HepG2 (cell line): ENCODE measurements around the gene LRRC8C. TPM values are rescaled to one million over a fixed set of nuclear protein-coding genes. Genes with fewer than 3 reads are reported as not detected.

ENCODE experiments used
- ATAC-seq: fragments of 200-7000 bp; cut with Tn5 transposase; 3 replicates; pipeline ENCODE4 v1.9.1; 2020; ENCODE audit warnings: mild to moderate bottlenecking, moderate library complexity
- BruUV-seq: library from RNA; stranded (reverse); fragments of 400-500 nt; replicated peaks from 2 replicates; lab custom pipeline; 2021; lab: Mats Ljungman, UMichigan
- CTCF ChIA-PET: fragments of 300-600 bp; formaldehyde crosslinking; extraction: SDS; loops from one replicate; lab custom pipeline; 2021; ENCODE audit warnings: low total read pairs, inconsistent platforms, low intra/inter-chr PET ratio; lab: Yijun Ruan, JAX
- POLR2A ChIA-PET: fragments of 350-600 bp; sonication (Branson Sonifier 250); formaldehyde crosslinking; loops from one replicate; lab custom pipeline; 2020; ENCODE audit warnings: antibody characterized with exemption, inconsistent platforms; lab: Yijun Ruan, JAX
- DNase-seq: peaks from one replicate; pipeline ENCODE4 v3.0.0-alpha.2; 2015; ENCODE audit warnings: low spot score
- FAIRE-seq: peaks from 3 replicates; lab custom pipeline; 2011; peaks lifted over from hg19 to GRCh38; lab: Jason Lieb, UNC
- H2AFZ ChIP-seq: one replicate; pipeline ENCODE4 v1.6.1; 2011; ENCODE audit warnings: low read length, inconsistent platforms
- H3K27ac ChIP-seq: fragments of 300-600 bp; 3 replicates; pipeline ENCODE4 v1.8.0; 2011; ENCODE audit warnings: mixed run types, mild to moderate bottlenecking, mixed read lengths, low read length, inconsistent platforms; ENCODE audit not compliant: insufficient read depth; ENCODE audit errors: extremely low read length
- H3K27me3 ChIP-seq, 2 experiments: fragments of 200-600 bp in 1 of 2; 2 replicates in 1 of 2; 3 replicates in 1 of 2; pipeline versions ENCODE4 v1.6.0 to v1.8.0; 2011; ENCODE audit warnings: low read length in 2 of 2, mild to moderate bottlenecking in 2 of 2, moderate library complexity in 2 of 2, inconsistent platforms in 1 of 2; ENCODE audit not compliant: insufficient read depth in 2 of 2, control insufficient read depth in 1 of 2
- H3K36me3 ChIP-seq, 2 experiments: fragments of 200-600 bp in 1 of 2; replicated peaks in 1 of 2; 2 replicates in 1 of 2; 3 replicates in 1 of 2; pipeline versions ENCODE4 v1.5.1 to v1.8.0; 2011; ENCODE audit warnings: low read length in 2 of 2, inconsistent platforms in 1 of 2; ENCODE audit not compliant: insufficient read depth in 2 of 2, control insufficient read depth in 1 of 2
- H3K4me1 ChIP-seq: 2 replicates; pipeline ENCODE4 v1.5.1; 2012; ENCODE audit warnings: low read length, inconsistent platforms; ENCODE audit not compliant: insufficient read depth
- H3K4me2 ChIP-seq: 2 replicates; pipeline ENCODE4 v1.6.0; 2011; ENCODE audit warnings: low read depth, low read length, inconsistent platforms
- H3K4me3 ChIP-seq, 3 experiments: fragments of 200-600 bp in 1 of 3; sonication (generic), shearing (Covaris generic) in 1 of 3; replicated peaks in 1 of 3; 2 replicates each; pipeline ENCODE4 v1.5.1; 2011 to 2016; ENCODE audit warnings: low read length in 3 of 3, inconsistent platforms in 2 of 3, low read depth in 2 of 3, mild to moderate bottlenecking in 2 of 3, control low read depth in 1 of 3, mixed read lengths in 1 of 3; ENCODE audit not compliant: insufficient read depth in 1 of 3
- H3K79me2 ChIP-seq: one replicate; pipeline ENCODE4 v1.6.1; 2011; ENCODE audit warnings: low read length, inconsistent platforms; ENCODE audit not compliant: insufficient read depth
- H3K9ac ChIP-seq: 2 replicates; pipeline ENCODE4 v1.6.0; 2011; ENCODE audit warnings: mild to moderate bottlenecking, low read depth, low read length, inconsistent platforms; ENCODE audit not compliant: insufficient read depth
- H3K9me3 ChIP-seq: 2 replicates; pipeline ENCODE4 v1.5.1; 2012; ENCODE audit warnings: mild to moderate bottlenecking, low read length
- H4K20me1 ChIP-seq: 2 replicates; pipeline ENCODE4 v1.6.0; 2011; ENCODE audit warnings: inconsistent platforms, mild to moderate bottlenecking, low read length, moderate library complexity; ENCODE audit not compliant: insufficient read depth
- ELF3 ChIP-seq: IDR thresholded peaks from 2 replicates; pipeline ENCODE4 v1.6.1; 2016; ENCODE audit warnings: missing genetic modification reagents, missing compliant biosample characterization
- EP300 ChIP-seq, 3 experiments: sonication (generic) in 1 of 3; formaldehyde crosslinking in 1 of 3; IDR thresholded peaks; 2 replicates each; pipeline versions ENCODE4 v1.5.1 to v1.6.1; 2011 to 2020; ENCODE audit warnings: low read depth in 2 of 3, low read length in 2 of 3, borderline replicate concordance in 1 of 3, improper control_type of control experiment in 1 of 3, mild to moderate bottlenecking in 1 of 3, missing genetic modification reagents in 1 of 3, moderate library complexity in 1 of 3
- FOXC1 ChIP-seq: sonication (generic); formaldehyde crosslinking; IDR thresholded peaks from 2 replicates; pipeline ENCODE4 v1.8.0; 2022; ENCODE audit warnings: mild to moderate bottlenecking, missing genetic modification reagents, borderline replicate concordance
- SRSF4 ChIP-seq: fragments of 200-400 bp; formaldehyde crosslinking; IDR thresholded peaks from one replicate; pipeline ENCODE4 v1.6.1; 2018; ENCODE audit warnings: mild to moderate bottlenecking, low read depth, low read length, moderate library complexity; ENCODE audit not compliant: poor library complexity, severe bottlenecking
- TRIM24 ChIP-seq: sonication (generic); formaldehyde crosslinking; IDR thresholded peaks from 2 replicates; pipeline ENCODE4 v1.8.0; 2022; ENCODE audit warnings: mild to moderate bottlenecking, missing genetic modification reagents
- ZNF160 ChIP-seq: sonication (generic); formaldehyde crosslinking; IDR thresholded peaks from 2 replicates; pipeline ENCODE4 v1.8.0; 2022; ENCODE audit warnings: mild to moderate bottlenecking, inconsistent platforms, missing genetic modification reagents
- ZNF230 ChIP-seq: sonication (generic); formaldehyde crosslinking; IDR thresholded peaks from 2 replicates; pipeline ENCODE4 v1.4.0; 2020; ENCODE audit warnings: mild to moderate bottlenecking, missing genetic modification reagents
- ZNF451 ChIP-seq: sonication (generic); formaldehyde crosslinking; IDR thresholded peaks from 2 replicates; pipeline ENCODE4 v1.5.0; 2020; ENCODE audit warnings: mild to moderate bottlenecking, missing genetic modification reagents
- ZNF550 ChIP-seq: sonication (generic); formaldehyde crosslinking; IDR thresholded peaks from 2 replicates; pipeline ENCODE4 v1.4.0; 2020; ENCODE audit warnings: mild to moderate bottlenecking, missing genetic modification reagents, borderline replicate concordance
- ZNF724P ChIP-seq: sonication (generic); formaldehyde crosslinking; IDR thresholded peaks from 2 replicates; pipeline ENCODE4 v1.8.0; 2022; ENCODE audit warnings: missing genetic modification reagents, borderline replicate concordance
- ZNF773 ChIP-seq: sonication (generic); formaldehyde crosslinking; IDR thresholded peaks from 2 replicates; pipeline ENCODE4 v1.4.0; 2020; ENCODE audit warnings: missing genetic modification reagents, borderline replicate concordance
- WGBS: methylation state at CpG from one replicate; pipeline ENCODE4 v1.1.6; 2017; ENCODE audit warnings: low lambda C conversion rate; 5-methylcytosine and 5-hydroxymethylcytosine counted together
- in situ Hi-C: cut with HindIII; loops from 2 replicates; pipeline ENCODE4 v1.10.0; 2017; ENCODE audit warnings: low pct_unique_long_range_greater_than_20kb; ENCODE audit not compliant: extremely low pct_ligation_motif_present
- intact Hi-C: fragments of 100-400 bp; cut with micrococcal nuclease; formaldehyde crosslinking; loops from one replicate; pipeline ENCODE4 v1.10.0; 2022; ENCODE audit not compliant: unreplicated experiment
- polyA plus RNA-seq, 8 experiments: library from polyadenylated mRNA; depleted of rRNA in 3 of 8; stranded (reverse) in 7 of 8; unstranded in 1 of 8; fragments of >200 nt; fragmentation: Illumina TruSeq in 4 of 8; extraction: Trizol in 4 of 8; gene quantifications; 2 replicates each; pipeline versions ENCODE4 v1.2.1 to v1.2.3, GENCODE V29; 2011 to 2016; ENCODE audit warnings: low read depth in 4 of 8, missing spikeins in 1 of 8, mixed read lengths in 1 of 8; ENCODE audit not compliant: insufficient read depth in 1 of 8
- total RNA-seq, 5 experiments: library from RNA; depleted of rRNA; stranded (reverse); fragments of >200 nt; fragmentation: Illumina TruSeq; extraction: Trizol; gene quantifications; 2 replicates each; pipeline ENCODE4 v1.2.3, GENCODE V29; 2016; ENCODE audit warnings: low read depth in 1 of 5
- TF ChIP-seq, protein P1 (sequence below): sonication (generic); formaldehyde crosslinking; IDR thresholded peaks from 2 replicates; pipeline ENCODE4 v1.5.1; 2020; ENCODE audit warnings: mild to moderate bottlenecking, missing genetic modification reagents
- TF ChIP-seq, protein P2 (sequence below): IDR thresholded peaks from 2 replicates; pipeline ENCODE4 v1.6.1; 2012; ENCODE audit warnings: low read depth, low read length, improper control_type of control experiment
- TF ChIP-seq, protein P3 (sequence below): sonication (generic); formaldehyde crosslinking; IDR thresholded peaks from 2 replicates; pipeline ENCODE4 v1.4.0; 2020; ENCODE audit warnings: mild to moderate bottlenecking, missing genetic modification reagents

The LRRC8C gene
- total and polyA plus RNA-seq, 2 of the 13 experiments (the other 11 are each of a cell fraction or from before 2014, with no cell fraction given) = 0.22 to 0.32 TPM

DNA sequence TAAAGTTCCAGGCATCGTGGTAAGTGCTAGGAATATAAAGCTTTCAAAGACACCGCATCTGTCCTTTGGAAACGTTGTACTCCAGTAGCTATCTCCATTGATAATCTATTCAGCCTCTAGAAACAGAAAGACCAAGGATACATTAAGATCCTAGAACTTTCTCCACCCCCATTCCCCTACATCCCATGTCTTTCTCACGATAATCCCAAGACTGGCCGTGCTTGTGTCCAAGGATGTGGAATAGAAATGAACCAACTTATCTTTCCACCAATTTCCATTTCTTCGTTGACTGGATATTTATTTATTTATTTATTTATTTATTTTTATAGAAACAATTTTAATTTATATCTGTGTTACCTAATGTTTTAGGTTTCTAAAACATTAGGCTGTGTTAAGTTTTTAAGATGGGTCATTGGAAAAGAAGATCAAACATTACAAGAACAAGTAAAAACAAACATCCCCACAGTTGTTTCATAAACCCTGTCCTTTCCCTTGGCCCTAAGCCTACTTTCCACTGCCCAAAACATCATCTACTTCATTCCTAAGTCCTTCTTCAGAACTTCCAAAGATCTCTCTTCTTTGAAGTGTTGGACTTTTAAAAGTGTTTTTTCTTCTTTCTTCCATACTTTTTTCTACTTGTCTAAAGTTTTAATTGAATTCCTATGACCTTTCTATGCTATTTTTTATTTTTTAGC is 39.7 kb downstream of the LRRC8C start:
- no peak for ATAC-seq
- WGBS = 45% methylated on average over 6 of the region's 6 CpGs

DNA sequence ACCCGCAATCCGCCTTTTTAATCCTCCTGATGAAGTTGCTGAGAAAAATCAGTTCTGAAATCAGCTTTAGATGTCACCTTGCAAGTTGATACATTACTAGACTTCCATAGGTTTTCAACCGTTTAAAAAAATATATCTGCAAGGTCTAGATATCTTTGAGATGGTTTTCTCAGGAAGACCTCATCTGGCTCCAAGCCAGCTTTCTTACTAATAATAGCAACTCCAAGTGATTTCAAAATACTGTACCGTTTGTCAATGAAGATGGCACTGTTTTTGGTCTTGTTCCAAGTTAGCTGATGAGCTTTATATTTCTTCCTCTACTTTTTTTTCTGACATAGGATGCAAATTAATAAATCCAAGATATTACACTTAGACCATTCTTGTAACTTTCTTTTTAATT is 40.3 kb downstream of the LRRC8C start:
- no peak overlapping the region for H3K4me2 ChIP-seq
- H3K27me3 ChIP-seq = no peaks in the 10 kb centered on the region
- BruUV-seq = no TSS peak
- ChIA-PET CTCF (no interaction called here), POLR2A (no interaction called here)
- no peak for ATAC-seq
- no peak overlapping the region for H3K9ac ChIP-seq
- H3K4me1 ChIP-seq = no peaks in the 10 kb centered on the region
- H3K4me3 ChIP-seq = no peak overlapping the region
- intact Hi-C loops = no loop called here
- no peak overlapping the region for H2AFZ ChIP-seq
- 68% methylated on average over 4 of the region's 4 CpGs for WGBS
- no peaks in the 10 kb centered on the region for H3K36me3 ChIP-seq
- no peak for FAIRE-seq
- H4K20me1 ChIP-seq = no peaks in the 10 kb centered on the region
- DNase-seq = no peak
- in situ Hi-C loops = no loop called here
- H3K9me3 ChIP-seq = no peaks in the 10 kb centered on the region
- no peaks in the 10 kb centered on the region for H3K79me2 ChIP-seq
- no peak overlapping the region for H3K27ac ChIP-seq
- TF ChIP-seq TRIM24 (CRISPR knock-in tag) (no peak), ZNF550 (no peak), EP300 (IDR thresholded peaks at IDR 0.05; ENCODE audit: low read depth in 2 of 2, low read length in 2 of 2) (no peak), EP300 (CRISPR knock-in tag; IDR thresholded peaks at IDR 0.05; ENCODE audit: borderline replicate concordance) (no peak), ELF3 (CRISPR knock-in tag) (no peak), ZNF724P (no peak), SRSF4 (no peak), FOXC1 (CRISPR knock-in tag) (no peak)
- TF ChIP-seq, protein P1, sequence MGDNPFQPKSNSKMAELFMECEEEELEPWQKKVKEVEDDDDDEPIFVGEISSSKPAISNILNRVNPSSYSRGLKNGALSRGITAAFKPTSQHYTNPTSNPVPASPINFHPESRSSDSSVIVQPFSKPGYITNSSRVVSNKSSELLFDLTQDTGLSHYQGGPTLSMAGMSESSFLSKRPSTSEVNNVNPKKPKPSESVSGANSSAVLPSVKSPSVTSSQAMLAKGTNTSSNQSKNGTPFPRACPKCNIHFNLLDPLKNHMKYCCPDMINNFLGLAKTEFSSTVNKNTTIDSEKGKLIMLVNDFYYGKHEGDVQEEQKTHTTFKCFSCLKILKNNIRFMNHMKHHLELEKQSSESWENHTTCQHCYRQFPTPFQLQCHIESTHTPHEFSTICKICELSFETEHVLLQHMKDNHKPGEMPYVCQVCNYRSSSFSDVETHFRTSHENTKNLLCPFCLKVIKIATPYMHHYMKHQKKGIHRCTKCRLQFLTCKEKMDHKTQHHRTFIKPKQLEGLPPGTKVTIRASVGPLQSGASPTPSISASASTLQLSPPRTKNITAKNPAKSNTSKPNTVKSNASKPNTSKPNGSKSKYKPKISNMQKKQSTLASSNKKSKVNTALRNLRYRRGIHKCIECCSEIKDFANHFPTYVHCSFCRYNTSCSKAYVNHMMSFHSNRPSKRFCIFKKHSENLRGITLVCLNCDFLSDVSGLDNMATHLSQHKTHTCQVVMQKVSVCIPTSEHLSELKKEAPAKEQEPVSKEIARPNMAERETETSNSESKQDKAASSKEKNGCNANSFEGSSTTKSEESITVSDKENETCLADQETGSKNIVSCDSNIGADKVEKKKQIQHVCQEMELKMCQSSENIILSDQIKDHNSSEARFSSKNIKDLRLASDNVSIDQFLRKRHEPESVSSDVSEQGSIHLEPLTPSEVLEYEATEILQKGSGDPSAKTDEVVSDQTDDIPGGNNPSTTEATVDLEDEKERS (CRISPR knock-in tag) = no peak
- TF ChIP-seq, protein P2, sequence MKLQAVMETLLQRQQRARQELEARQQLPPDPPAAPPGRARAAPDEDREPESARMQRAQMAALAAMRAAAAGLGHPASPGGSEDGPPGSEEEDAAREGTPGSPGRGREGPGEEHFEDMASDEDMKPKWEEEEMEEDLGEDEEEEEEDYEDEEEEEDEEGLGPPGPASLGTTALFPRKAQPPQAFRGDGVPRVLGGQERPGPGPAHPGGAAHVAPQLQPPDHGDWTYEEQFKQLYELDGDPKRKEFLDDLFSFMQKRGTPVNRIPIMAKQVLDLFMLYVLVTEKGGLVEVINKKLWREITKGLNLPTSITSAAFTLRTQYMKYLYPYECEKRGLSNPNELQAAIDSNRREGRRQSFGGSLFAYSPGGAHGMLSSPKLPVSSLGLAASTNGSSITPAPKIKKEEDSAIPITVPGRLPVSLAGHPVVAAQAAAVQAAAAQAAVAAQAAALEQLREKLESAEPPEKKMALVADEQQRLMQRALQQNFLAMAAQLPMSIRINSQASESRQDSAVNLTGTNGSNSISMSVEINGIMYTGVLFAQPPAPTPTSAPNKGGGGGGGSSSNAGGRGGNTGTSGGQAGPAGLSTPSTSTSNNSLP = no peak

More for the DNA sequence above, 39.7 kb downstream of the LRRC8C start:
- H3K27ac ChIP-seq = no peak overlapping the region
- BruUV-seq = no TSS peak
- no peaks in the 10 kb centered on the region for H4K20me1 ChIP-seq
- H3K27me3 ChIP-seq = no peaks in the 10 kb centered on the region
- no peak overlapping the region for H3K4me3 ChIP-seq
- no peak overlapping the region for H3K4me2 ChIP-seq
- intact Hi-C loops = no loop called here
- no peak for FAIRE-seq
- H3K9ac ChIP-seq = no peak overlapping the region
- DNase-seq = no peak
- H3K36me3 ChIP-seq = no peaks in the 10 kb centered on the region
- TF ChIP-seq ZNF230 (CRISPR knock-in tag) (no peak), ZNF160 (CRISPR knock-in tag) (no peak), ZNF451 (CRISPR knock-in tag) (no peak), ZNF773 (CRISPR knock-in tag) (no peak)
- TF ChIP-seq, protein P3, sequence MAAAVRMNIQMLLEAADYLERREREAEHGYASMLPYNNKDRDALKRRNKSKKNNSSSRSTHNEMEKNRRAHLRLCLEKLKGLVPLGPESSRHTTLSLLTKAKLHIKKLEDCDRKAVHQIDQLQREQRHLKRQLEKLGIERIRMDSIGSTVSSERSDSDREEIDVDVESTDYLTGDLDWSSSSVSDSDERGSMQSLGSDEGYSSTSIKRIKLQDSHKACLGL = no peak
- TF ChIP-seq, all 625 proteins: peak for 0
- no peaks in the 10 kb centered on the region for H3K9me3 ChIP-seq
- no peak overlapping the region for H2AFZ ChIP-seq
- in situ Hi-C loops = no loop called here
- ChIA-PET POLR2A (no interaction called here), CTCF (no interaction called here)
- H3K79me2 ChIP-seq = no peaks in the 10 kb centered on the region
- H3K4me1 ChIP-seq = no peaks in the 10 kb centered on the region
